ENCODE measurements around the gene PRIMA1. TPM values are rescaled to one million over a fixed set of nuclear protein-coding genes. Genes with fewer than 3 reads are reported as not detected.

Gene PRIMA1
- total RNA-seq, 1 donor from 2014 or later = not detected

GRCh38 chr14:93794756-93795155 lies 6.5 kb upstream of the PRIMA1 start:
- CTCF ChIA-PET = no interaction called here
- intact Hi-C loops (cut with micrococcal nuclease) = no loop called here

GRCh38 chr14:93793555-93794324 lies 5.5 kb upstream of the PRIMA1 start:
- Mint-ChIP-seq H3K9me3 (no peaks in the 10 kb centered on the region), H3K27me3 (peaks cover 36% of the 10 kb centered on the region), H3K36me3 (ENCODE audit: low read depth) (no peaks in the 10 kb centered on the region), H3K4me3 (no peak overlapping the region), H3K27ac (no peak overlapping the region), H3K4me1 (no peaks in the 10 kb centered on the region)
- ATAC-seq (ENCODE audit: low read depth) (no peak), DNase-seq (no peak)
- ChIA-PET CTCF (no interaction called here), POLR2A (no interaction called here)
- TF ChIP-seq CTCF (IDR thresholded peaks at IDR 0.05) = no peak
- intact Hi-C loops (cut with micrococcal nuclease) = no loop called here

More at GRCh38 chr14:93794756-93795155, 6.5 kb upstream of the PRIMA1 start:
- ATAC-seq (ENCODE audit: low read depth) = no peak
- no peaks in the 10 kb centered on the region for H3K36me3 Mint-ChIP-seq (ENCODE audit: low read depth)
- TF ChIP-seq CTCF (IDR thresholded peaks at IDR 0.05) = no peak
- no peaks in the 10 kb centered on the region for H3K9me3 Mint-ChIP-seq
- DNase-seq = no peak
- peaks cover 33% of the 10 kb centered on the region for H3K27me3 Mint-ChIP-seq
- POLR2A ChIA-PET = no interaction called here
- H3K4me3 Mint-ChIP-seq = no peak overlapping the region
- no peaks in the 10 kb centered on the region for H3K4me1 Mint-ChIP-seq
- H3K27ac Mint-ChIP-seq = no peak overlapping the region

- intact Hi-C loops (cut with micrococcal nuclease) = no loop called here
- peaks cover 40% of the 10 kb centered on the region for H3K27me3 Mint-ChIP-seq
- ATAC-seq (ENCODE audit: low read depth) (no peak), DNase-seq (no peak)
- H3K4me1 Mint-ChIP-seq = peaks cover 4% of the 10 kb centered on the region
- H3K4me3 Mint-ChIP-seq = no peak overlapping the region
- TF ChIP-seq CTCF (IDR thresholded peaks at IDR 0.05) = no peak
- H3K36me3 Mint-ChIP-seq (ENCODE audit: low read depth) = no peaks in the 10 kb centered on the region
- CTCF ChIA-PET = no interaction called here
- POLR2A ChIA-PET = no interaction called here
- H3K9me3 Mint-ChIP-seq = no peaks in the 10 kb centered on the region
- no peak overlapping the region for H3K27ac Mint-ChIP-seq
These were observed 4.1 kb upstream of the PRIMA1 start for GRCh38 chr14:93792391-93792790.

- intact Hi-C loops (cut with micrococcal nuclease) = no loop called here
- H3K4me3 Mint-ChIP-seq = no peak overlapping the region
- H3K27me3 Mint-ChIP-seq = peaks cover 46% of the 10 kb centered on the region
- no peak for TF ChIP-seq CTCF (IDR thresholded peaks at IDR 0.05)
- H3K27ac Mint-ChIP-seq = no peak overlapping the region
- DNase-seq = no peak
- POLR2A ChIA-PET = no interaction called here
- no peaks in the 10 kb centered on the region for H3K36me3 Mint-ChIP-seq (ENCODE audit: low read depth)
- CTCF ChIA-PET = no interaction called here
- H3K9me3 Mint-ChIP-seq = no peaks in the 10 kb centered on the region
- ATAC-seq (ENCODE audit: low read depth) = no peak
- peaks cover 4% of the 10 kb centered on the region for H3K4me1 Mint-ChIP-seq
These were observed 2.7 kb upstream of the PRIMA1 start for GRCh38 chr14:93790966-93791365.

GRCh38 chr14:93789228-93790130 lies 1.2 kb upstream of the PRIMA1 start:
- no peak for ATAC-seq (ENCODE audit: low read depth)
- intact Hi-C loops (cut with micrococcal nuclease) = no loop called here
- Mint-ChIP-seq H3K4me1 (peaks cover 4% of the 10 kb centered on the region), H3K27me3 (peaks cover 51% of the 10 kb centered on the region), H3K27ac (no peak overlapping the region), H3K36me3 (ENCODE audit: low read depth) (no peaks in the 10 kb centered on the region), H3K9me3 (no peaks in the 10 kb centered on the region), H3K4me3 (no peak overlapping the region)
- no peak for DNase-seq
- no peak for TF ChIP-seq CTCF (IDR thresholded peaks at IDR 0.05)
- ChIA-PET CTCF (no interaction called here), POLR2A (no interaction called here)
